Mesothelial cell of epicardium (in vitro differentiated cells): ENCODE measurements around the gene ZNF358. TPM values are rescaled to one million over a fixed set of nuclear protein-coding genes. Genes with fewer than 3 reads are reported as not detected.

Experiments
- DNase-seq, 2 experiments: peaks; one replicate each; pipeline ENCODE4 v3.0.0; 2021; ENCODE audit warnings: low spot score in 2 of 2; ENCODE audit not compliant: unreplicated experiment in 2 of 2
- H3K27ac Mint-ChIP-seq: 2 replicates; pipeline ENCODE4 v1.8.0; 2021; ENCODE audit warnings: mixed read lengths
- H3K27me3 Mint-ChIP-seq: 2 replicates; pipeline ENCODE4 v1.8.0; 2021; ENCODE audit warnings: low read depth, mixed read lengths
- H3K36me3 Mint-ChIP-seq: 2 replicates; pipeline ENCODE4 v1.8.0; 2021; ENCODE audit warnings: mixed read lengths
- H3K4me1 Mint-ChIP-seq: 2 replicates; pipeline ENCODE4 v1.8.0; 2021; ENCODE audit warnings: mixed read lengths
- H3K4me3 Mint-ChIP-seq: 2 replicates; pipeline ENCODE4 v1.8.0; 2021; ENCODE audit warnings: mild to moderate bottlenecking, moderate library complexity, mixed read lengths
- H3K9me3 Mint-ChIP-seq: 2 replicates; pipeline ENCODE4 v1.8.0; 2021; ENCODE audit warnings: mixed read lengths
- total RNA-seq: library from RNA; stranded (reverse); gene quantifications from 3 replicates; pipeline ENCODE4 v1.2.1, GENCODE V29; 2021
- TF ChIP-seq, protein P1 (sequence below): fragments of 200-600 bp; sonication (generic); IDR thresholded peaks from one replicate; pipeline ENCODE4 v1.5.0; 2021; ENCODE audit warnings: antibody characterized with exemption; ENCODE audit not compliant: unreplicated experiment

The ZNF358 gene
- total RNA-seq, 1 donor from 2014 or later = 67.5 TPM

DNA sequence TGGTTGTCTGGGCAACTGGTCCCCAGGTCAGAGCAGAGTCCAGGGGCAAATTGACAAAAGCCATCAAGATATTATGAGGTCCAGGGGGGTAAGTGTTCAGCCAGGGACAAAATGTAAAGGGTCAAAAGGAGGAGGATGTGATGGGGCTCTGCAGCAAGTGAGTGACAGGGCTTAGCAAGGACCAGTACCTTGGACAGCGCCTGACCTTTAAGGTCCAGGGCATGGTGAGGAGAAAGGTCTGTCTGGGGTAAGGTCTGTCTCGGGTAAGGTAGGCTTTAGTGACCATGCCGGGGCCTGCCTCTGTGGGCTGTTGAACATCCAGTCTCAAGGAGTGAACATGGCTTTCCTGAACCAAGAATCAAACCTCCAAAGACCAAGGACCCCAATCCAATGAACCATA lies 6.3 kb upstream of the ZNF358 start:
- Mint-ChIP-seq H3K4me1 (peaks cover 9% of the 10 kb centered on the region), H3K9me3 (no peaks in the 10 kb centered on the region), H3K27me3 (no peaks in the 10 kb centered on the region), H3K36me3 (no peaks in the 10 kb centered on the region), H3K27ac (no peak overlapping the region), H3K4me3 (no peak overlapping the region)
- DNase-seq = no peak
- TF ChIP-seq, protein P1, sequence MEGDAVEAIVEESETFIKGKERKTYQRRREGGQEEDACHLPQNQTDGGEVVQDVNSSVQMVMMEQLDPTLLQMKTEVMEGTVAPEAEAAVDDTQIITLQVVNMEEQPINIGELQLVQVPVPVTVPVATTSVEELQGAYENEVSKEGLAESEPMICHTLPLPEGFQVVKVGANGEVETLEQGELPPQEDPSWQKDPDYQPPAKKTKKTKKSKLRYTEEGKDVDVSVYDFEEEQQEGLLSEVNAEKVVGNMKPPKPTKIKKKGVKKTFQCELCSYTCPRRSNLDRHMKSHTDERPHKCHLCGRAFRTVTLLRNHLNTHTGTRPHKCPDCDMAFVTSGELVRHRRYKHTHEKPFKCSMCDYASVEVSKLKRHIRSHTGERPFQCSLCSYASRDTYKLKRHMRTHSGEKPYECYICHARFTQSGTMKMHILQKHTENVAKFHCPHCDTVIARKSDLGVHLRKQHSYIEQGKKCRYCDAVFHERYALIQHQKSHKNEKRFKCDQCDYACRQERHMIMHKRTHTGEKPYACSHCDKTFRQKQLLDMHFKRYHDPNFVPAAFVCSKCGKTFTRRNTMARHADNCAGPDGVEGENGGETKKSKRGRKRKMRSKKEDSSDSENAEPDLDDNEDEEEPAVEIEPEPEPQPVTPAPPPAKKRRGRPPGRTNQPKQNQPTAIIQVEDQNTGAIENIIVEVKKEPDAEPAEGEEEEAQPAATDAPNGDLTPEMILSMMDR = no peak

- H3K4me1 Mint-ChIP-seq = peaks cover 29% of the 10 kb centered on the region
- TF ChIP-seq, protein P1 = no peak
- H3K27ac Mint-ChIP-seq = peak overlapping the region; percentile 87
- H3K4me3 Mint-ChIP-seq = no peak overlapping the region
- no peaks in the 10 kb centered on the region for H3K36me3 Mint-ChIP-seq
- no peaks in the 10 kb centered on the region for H3K9me3 Mint-ChIP-seq
- no peak for DNase-seq
- H3K27me3 Mint-ChIP-seq = no peaks in the 10 kb centered on the region
These were observed 3.5 kb upstream of the ZNF358 start for GRCh38 chr19:7512400-7512851.

- no peaks in the 10 kb centered on the region for H3K27me3 Mint-ChIP-seq
- peaks cover 31% of the 10 kb centered on the region for H3K4me1 Mint-ChIP-seq
- no peaks in the 10 kb centered on the region for H3K9me3 Mint-ChIP-seq
- H3K27ac Mint-ChIP-seq = peak overlapping the region; percentile 11
- TF ChIP-seq, protein P1 = no peak
- H3K4me3 Mint-ChIP-seq = peak overlapping the region; percentile 84
- peaks cover 7% of the 10 kb centered on the region for H3K36me3 Mint-ChIP-seq
- DNase-seq = no peak
These were observed 1.9 kb upstream of the ZNF358 start for GRCh38 chr19:7513809-7514642.

- TF ChIP-seq, protein P1 = no peak
- H3K27me3 Mint-ChIP-seq = no peaks in the 10 kb centered on the region
- peaks cover 11% of the 10 kb centered on the region for H3K36me3 Mint-ChIP-seq
- no peaks in the 10 kb centered on the region for H3K9me3 Mint-ChIP-seq
- H3K27ac Mint-ChIP-seq = peak overlapping the region; percentile 97
- peak overlapping the region; percentile 84 for H3K4me3 Mint-ChIP-seq
- H3K4me1 Mint-ChIP-seq = peaks cover 31% of the 10 kb centered on the region
- no peak for DNase-seq
These were observed 726 bp upstream of the ZNF358 start for GRCh38 chr19:7515110-7515644.

DNA sequence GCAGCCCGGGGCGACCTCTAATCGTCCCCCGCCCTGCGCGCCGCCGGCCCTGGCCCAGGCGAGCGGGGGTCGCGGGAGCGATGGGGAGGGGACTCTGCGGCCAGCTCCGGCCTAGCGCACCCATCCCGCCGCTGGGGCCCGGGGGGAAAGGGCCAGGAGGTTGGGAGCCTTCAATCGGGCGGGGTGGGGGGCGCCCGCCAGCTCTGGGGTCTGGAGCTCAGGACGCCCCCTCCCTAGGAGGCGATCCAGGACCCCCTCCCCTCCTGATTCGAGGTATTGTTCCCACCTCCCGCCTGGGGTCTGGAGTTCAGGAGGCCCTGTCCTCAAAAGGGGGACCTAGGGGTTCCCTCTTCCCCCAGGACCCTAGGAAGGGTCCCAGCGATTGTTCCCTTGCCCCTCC lies 430 bp downstream of the ZNF358 start:
- H3K4me1 Mint-ChIP-seq = peaks cover 31% of the 10 kb centered on the region
- TF ChIP-seq, protein P1 = no peak
- peak overlapping the region; percentile 88 for H3K4me3 Mint-ChIP-seq
- H3K27me3 Mint-ChIP-seq = no peaks in the 10 kb centered on the region
- H3K36me3 Mint-ChIP-seq = peaks cover 14% of the 10 kb centered on the region
- no peak for DNase-seq
- H3K27ac Mint-ChIP-seq = peak overlapping the region; percentile 96
- H3K9me3 Mint-ChIP-seq = no peaks in the 10 kb centered on the region
